ENCODE measurements around the gene NHSL1.
A peak's percentile ranks its signal among the peaks of the same experiment; 100 is the strongest.

NHSL1 gene

GRCh38 chr6:138509371-138509770 lies 10.1 kb upstream of the NHSL1 start:
- Histone ChIP-seq H2AFZ (ENCODE audit: low read length) (no peak overlapping the region), H3K4me1 (ENCODE audit: insufficient read depth, low read length, severe bottlenecking) (no peaks in the 10 kb centered on the region), H3K4me2 (ENCODE audit: low read length) (no peak overlapping the region), H4K20me1 (ENCODE audit: insufficient read depth, low read length) (no peaks in the 10 kb centered on the region), H3K36me3 (ENCODE audit: insufficient read depth, low read length) (no peaks in the 10 kb centered on the region), H3K27me3 (ENCODE audit: insufficient read depth, low read length) (no peaks in the 10 kb centered on the region), H3K9me3 (ENCODE audit: low read length) (no peaks in the 10 kb centered on the region), H3F3A (ENCODE audit: insufficient read depth, low read length) (no peaks in the 10 kb centered on the region), H3K9ac (ENCODE audit: low read length) (no peak overlapping the region), H3K9me2 (ENCODE audit: low read depth, low read length) (no peaks in the 10 kb centered on the region), H3K4me3 (ENCODE audit: low read depth, low read length, poor library complexity, severe bottlenecking) (no peak overlapping the region), H3K27ac (ENCODE audit: low read depth, low read length, poor library complexity, severe bottlenecking) (no peak overlapping the region), H3K79me2 (ENCODE audit: insufficient read depth, low read length) (no peaks in the 10 kb centered on the region)
- TF ChIP-seq EZH2 (IDR thresholded peaks at IDR 0.05; ENCODE audit: borderline replicate concordance, low read length) = no peak
- TF ChIP-seq CTCF (IDR thresholded peaks at IDR 0.05; ENCODE audit: low read length) = peak; percentile 54; the same call in 1 of the 2 replicates

GRCh38 chr6:138508676-138508988 lies 9.3 kb upstream of the NHSL1 start:
- H3K9me3 ChIP-seq (ENCODE audit: low read length) = no peaks in the 10 kb centered on the region
- H3K36me3 ChIP-seq (ENCODE audit: insufficient read depth, low read length) = no peaks in the 10 kb centered on the region
- no peaks in the 10 kb centered on the region for H3K27me3 ChIP-seq (ENCODE audit: insufficient read depth, low read length)
- H3K4me2 ChIP-seq (ENCODE audit: low read length) = no peak overlapping the region
- no peaks in the 10 kb centered on the region for H3F3A ChIP-seq (ENCODE audit: insufficient read depth, low read length)
- no peak overlapping the region for H3K9ac ChIP-seq (ENCODE audit: low read length)
- no peaks in the 10 kb centered on the region for H4K20me1 ChIP-seq (ENCODE audit: insufficient read depth, low read length)
- no peak overlapping the region for H2AFZ ChIP-seq (ENCODE audit: low read length)
- no peak overlapping the region for H3K4me3 ChIP-seq (ENCODE audit: low read depth, low read length, poor library complexity, severe bottlenecking)
- H3K79me2 ChIP-seq (ENCODE audit: insufficient read depth, low read length) = no peaks in the 10 kb centered on the region
- no peak for TF ChIP-seq EZH2 (IDR thresholded peaks at IDR 0.05; ENCODE audit: borderline replicate concordance, low read length)
- no peak for TF ChIP-seq CTCF (IDR thresholded peaks at IDR 0.05; ENCODE audit: low read length)
- H3K9me2 ChIP-seq (ENCODE audit: low read depth, low read length) = no peaks in the 10 kb centered on the region
- H3K27ac ChIP-seq (ENCODE audit: low read depth, low read length, poor library complexity, severe bottlenecking) = no peak overlapping the region
- no peaks in the 10 kb centered on the region for H3K4me1 ChIP-seq (ENCODE audit: insufficient read depth, low read length, severe bottlenecking)

- no peaks in the 10 kb centered on the region for H3K79me2 ChIP-seq (ENCODE audit: insufficient read depth, low read length)
- H3K27me3 ChIP-seq (ENCODE audit: insufficient read depth, low read length) = no peaks in the 10 kb centered on the region
- no peak for TF ChIP-seq EZH2 (IDR thresholded peaks at IDR 0.05; ENCODE audit: borderline replicate concordance, low read length)
- TF ChIP-seq CTCF (IDR thresholded peaks at IDR 0.05; ENCODE audit: low read length) = no peak
- H3K4me3 ChIP-seq (ENCODE audit: low read depth, low read length, poor library complexity, severe bottlenecking) = no peak overlapping the region
- no peaks in the 10 kb centered on the region for H3K9me2 ChIP-seq (ENCODE audit: low read depth, low read length)
- no peak overlapping the region for H3K4me2 ChIP-seq (ENCODE audit: low read length)
- H4K20me1 ChIP-seq (ENCODE audit: insufficient read depth, low read length) = no peaks in the 10 kb centered on the region
- no peaks in the 10 kb centered on the region for H3K9me3 ChIP-seq (ENCODE audit: low read length)
- no peak overlapping the region for H2AFZ ChIP-seq (ENCODE audit: low read length)
- H3F3A ChIP-seq (ENCODE audit: insufficient read depth, low read length) = no peaks in the 10 kb centered on the region
- no peaks in the 10 kb centered on the region for H3K4me1 ChIP-seq (ENCODE audit: insufficient read depth, low read length, severe bottlenecking)
- no peak overlapping the region for H3K27ac ChIP-seq (ENCODE audit: low read depth, low read length, poor library complexity, severe bottlenecking)
- no peaks in the 10 kb centered on the region for H3K36me3 ChIP-seq (ENCODE audit: insufficient read depth, low read length)
- H3K9ac ChIP-seq (ENCODE audit: low read length) = no peak overlapping the region
Measured at GRCh38 chr6:138507977-138508675, 8.8 kb upstream of the NHSL1 start.
